Thymus (tissue), 11 donors: ENCODE results near the gene SUMF1. TPM values are rescaled to one million over a fixed set of nuclear protein-coding genes. Genes with fewer than 3 reads are reported as not detected.

Experiments used
- DNase-seq, 9 donors: peaks; one replicate each; pipeline ENCODE4 v3.0.0-alpha.2; 2013; ENCODE audit warnings: low spot score in 9 of 9, low read depth in 6 of 9, missing footprints in 1 of 9
- H3K27ac ChIP-seq, 2 donors: one replicate each; pipeline ENCODE4 v1.5.1; 2013; ENCODE audit warnings: control low read depth in 1 of 2, low read depth in 1 of 2, low read length in 1 of 2, mild to moderate bottlenecking in 1 of 2, moderate library complexity in 1 of 2
- H3K27me3 ChIP-seq, 2 donors: one replicate each; pipeline ENCODE4 v1.5.1; 2013; ENCODE audit warnings: low read length in 1 of 2; ENCODE audit not compliant: control insufficient read depth in 2 of 2, insufficient read depth in 1 of 2
- H3K36me3 ChIP-seq, 2 donors: one replicate each; pipeline ENCODE4 v1.5.1; 2013; ENCODE audit warnings: low read length in 1 of 2, mild to moderate bottlenecking in 1 of 2, moderate library complexity in 1 of 2; ENCODE audit not compliant: control insufficient read depth in 2 of 2, insufficient read depth in 2 of 2
- H3K4me1 ChIP-seq, 2 donors: one replicate each; pipeline ENCODE4 v1.5.1; 2013; ENCODE audit warnings: low read length in 2 of 2; ENCODE audit not compliant: control insufficient read depth in 2 of 2, insufficient read depth in 2 of 2
- H3K4me3 ChIP-seq, 2 donors: one replicate each; pipeline ENCODE4 v1.5.1; 2013; ENCODE audit warnings: low read length in 2 of 2, control low read depth in 1 of 2, mild to moderate bottlenecking in 1 of 2
- H3K9me3 ChIP-seq, 2 donors: one replicate each; pipeline ENCODE4 v1.5.1; 2013; ENCODE audit warnings: low read length in 1 of 2, mild to moderate bottlenecking in 1 of 2; ENCODE audit not compliant: control insufficient read depth in 2 of 2, insufficient read depth in 1 of 2
- WGBS: extraction: QIAGEN DNeasy Blood & Tissue Kit; methylation state at CpG from one replicate; pipeline ENCODE4 v1.1.7; 2013; 5-methylcytosine and 5-hydroxymethylcytosine counted together
- polyA plus RNA-seq: library from polyadenylated mRNA; stranded (reverse); fragments of 200-250 nt; gene quantifications from one replicate; pipeline ENCODE4 v1.2.3, GENCODE V29; 2013
- total RNA-seq: library from RNA; stranded (reverse); fragments of 120-200 nt; gene quantifications from one replicate; pipeline ENCODE4 v1.2.4, GENCODE V29; 2013
- donor health status: healthy.

Gene SUMF1
- total and polyA plus RNA-seq, 2 donors = 14.1 to 18.6 TPM

GRCh38 chr3:4321732-4322131 is 145.3 kb downstream of the SUMF1 start:
- no peaks in the 10 kb centered on the region for H3K4me1 ChIP-seq
- peaks cover 2 to 14% of the 10 kb centered on the region in 2 donors for H3K36me3 ChIP-seq
- H3K4me3 ChIP-seq = no peak overlapping the region
- 89% methylated on average over 1 of the region's 1 CpG for WGBS
- DNase-seq = no peak
- H3K27me3 ChIP-seq = no peaks in the 10 kb centered on the region
- no peak overlapping the region for H3K27ac ChIP-seq
- H3K9me3 ChIP-seq = no peaks in the 10 kb centered on the region

- no peak overlapping the region for H3K4me3 ChIP-seq
- no peaks in the 10 kb centered on the region for H3K4me1 ChIP-seq
- no peaks in the 10 kb centered on the region for H3K9me3 ChIP-seq
- no peak for DNase-seq
- peaks cover 7 to 20% of the 10 kb centered on the region in 2 donors for H3K36me3 ChIP-seq
- H3K27me3 ChIP-seq = no peaks in the 10 kb centered on the region
- H3K27ac ChIP-seq = no peak overlapping the region
Observed at GRCh38 chr3:4320096-4320911, 146.8 kb downstream of the SUMF1 start.

- Histone ChIP-seq H3K27me3 (no peaks in the 10 kb centered on the region), H3K4me3 (no peak overlapping the region), H3K36me3 (peaks cover 14 to 45% of the 10 kb centered on the region in 2 donors), H3K4me1 (no peaks in the 10 kb centered on the region), H3K27ac (no peak overlapping the region), H3K9me3 (no peaks in the 10 kb centered on the region)
- 94% methylated on average over 4 of the region's 4 CpGs for WGBS
- no peak for DNase-seq
Observed at GRCh38 chr3:4314688-4315087, 152.4 kb downstream of the SUMF1 start.

- no peak for DNase-seq
- Histone ChIP-seq H3K36me3 (peaks cover 14 to 47% of the 10 kb centered on the region in 2 donors), H3K27ac (no peak overlapping the region), H3K27me3 (no peaks in the 10 kb centered on the region), H3K9me3 (no peaks in the 10 kb centered on the region), H3K4me1 (no peaks in the 10 kb centered on the region), H3K4me3 (no peak overlapping the region)
- 95% methylated on average over 4 of the region's 4 CpGs for WGBS
Observed at GRCh38 chr3:4313606-4314293, 153.3 kb downstream of the SUMF1 start.

- no peaks in the 10 kb centered on the region for H3K27me3 ChIP-seq
- peaks cover 0 to 3% of the 10 kb centered on the region in 2 donors for H3K4me1 ChIP-seq
- DNase-seq = no peak
- no peaks in the 10 kb centered on the region for H3K9me3 ChIP-seq
- H3K27ac ChIP-seq = no peak overlapping the region
- H3K36me3 ChIP-seq = peaks cover 10 to 33% of the 10 kb centered on the region in 2 donors
- no peak overlapping the region for H3K4me3 ChIP-seq
Observed at GRCh38 chr3:4311496-4311895, 155.6 kb downstream of the SUMF1 start.

Other genes starting within 250 kb of the SUMF1 start
- gene SETMAR, start 163.9 kb downstream of the SUMF1 start, total RNA-seq = 18.2 TPM
- 28.7 TPM for gene SETMAR, start 163.9 kb downstream of the SUMF1 start, polyA plus RNA-seq
- 23.9 TPM for gene ITPR1, start 26.1 kb upstream of the SUMF1 start, total RNA-seq
- 36.6 TPM for gene ITPR1, start 26.1 kb upstream of the SUMF1 start, polyA plus RNA-seq